Brain pericyte (primary cell): ENCODE data around the gene ULBP2.
"Not testable (repeated sequence)": the region's sequence is repeated elsewhere in the genome, so short reads cannot be mapped to it uniquely, and the experiment has no call there.

Experiments
- DNase-seq: peaks from one replicate; pipeline ENCODE4 v3.0.0-alpha.2; 2012; ENCODE audit warnings: low read depth, low spot score

The ULBP2 gene

DNA sequence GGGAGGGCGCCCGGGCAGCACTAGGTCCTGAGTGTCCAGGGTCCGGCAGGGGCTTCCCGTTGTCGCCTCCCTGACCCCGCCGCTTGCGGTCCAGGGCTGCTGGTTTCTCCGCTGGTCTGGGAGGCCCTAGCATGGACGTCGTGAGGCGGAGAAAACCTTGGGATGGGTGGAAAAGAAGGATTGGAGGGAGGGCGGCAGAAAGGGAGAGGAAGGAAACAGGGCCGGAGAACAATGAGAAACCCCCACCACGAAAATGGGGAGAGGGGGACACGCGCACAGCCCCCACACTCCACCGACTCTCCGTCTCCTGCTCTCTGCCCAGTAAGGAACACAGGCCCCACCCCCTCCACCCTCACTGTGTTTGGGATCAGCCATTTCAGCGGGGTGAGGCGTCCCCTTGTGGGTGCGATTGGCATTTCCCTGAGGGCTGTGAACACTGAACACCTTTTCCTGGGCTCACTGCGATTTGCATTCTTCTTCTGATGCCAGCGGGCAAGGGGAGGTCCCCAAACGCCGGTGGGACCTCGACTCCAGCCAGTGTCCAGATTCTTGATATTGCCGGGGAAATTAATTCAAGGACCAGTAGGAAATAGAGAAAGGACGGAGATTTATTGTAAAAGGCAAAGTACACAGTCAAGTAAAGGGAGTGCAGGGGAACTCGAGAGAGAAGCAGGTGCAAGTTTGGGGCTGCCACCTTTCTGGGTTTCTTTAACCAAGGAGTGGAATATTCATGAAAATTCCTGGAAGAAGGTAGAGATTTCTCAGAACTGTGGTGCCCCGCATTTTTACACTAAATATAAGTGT is 15.6 kb upstream of the ULBP2 start:
- no peak for DNase-seq

DNA sequence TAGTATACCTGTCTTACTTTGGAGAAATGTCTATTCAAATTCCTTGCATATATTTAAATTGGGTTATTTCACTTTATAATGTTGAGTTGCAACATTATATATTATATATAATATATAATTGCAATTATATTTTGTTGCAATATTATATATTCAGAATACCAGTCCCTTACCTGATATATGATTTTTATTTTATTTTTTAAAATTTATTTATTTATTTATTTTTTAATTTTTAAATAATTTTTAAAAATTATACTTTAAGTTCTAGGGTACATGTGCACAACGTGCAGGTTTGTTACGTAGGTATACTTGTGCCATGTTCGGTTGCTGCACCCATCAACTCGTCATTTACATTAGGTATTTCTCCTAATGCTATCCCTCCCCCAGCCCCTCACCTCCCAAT is 14.8 kb upstream of the ULBP2 start:
- not testable (repeated sequence) for DNase-seq

DNA sequence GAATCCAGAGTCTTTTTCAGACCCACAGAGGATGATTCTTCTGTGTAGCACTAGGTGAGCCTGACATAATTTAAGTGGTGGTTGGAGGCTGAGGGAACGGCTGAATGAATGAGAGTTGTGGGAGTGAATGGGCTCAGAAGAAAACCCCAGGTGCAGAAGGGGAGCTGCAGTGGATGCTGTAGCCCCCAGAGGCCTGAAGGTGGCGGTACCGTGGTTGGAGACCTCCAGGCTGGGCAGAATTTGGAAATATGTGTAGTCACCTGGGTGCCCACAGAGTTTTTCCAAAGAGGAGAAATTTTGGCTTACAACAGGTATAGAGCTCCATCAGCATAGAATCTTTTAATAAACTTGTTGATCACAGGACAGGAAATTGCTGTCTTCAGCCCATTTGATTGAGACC is 12.4 kb upstream of the ULBP2 start:
- DNase-seq: no peak

DNA sequence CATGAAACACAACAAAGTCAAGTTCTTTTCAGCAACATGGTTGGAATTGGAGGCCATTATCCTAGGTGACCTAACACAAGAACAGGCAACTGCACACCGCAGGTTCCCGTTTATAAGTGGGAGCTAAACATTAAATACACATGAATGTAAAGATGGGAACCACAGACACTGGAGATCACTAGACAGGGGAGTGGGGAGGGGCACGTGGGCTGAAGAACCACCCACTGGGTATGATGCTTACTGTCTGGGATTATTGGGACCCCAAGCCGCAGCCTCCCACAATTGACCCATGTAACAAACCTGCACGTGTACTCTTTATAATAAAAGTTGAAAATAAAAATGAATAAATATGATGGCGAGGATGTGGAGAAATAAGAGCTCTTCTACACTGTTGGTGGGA is 10.3 kb upstream of the ULBP2 start:
- no peak for DNase-seq

DNA sequence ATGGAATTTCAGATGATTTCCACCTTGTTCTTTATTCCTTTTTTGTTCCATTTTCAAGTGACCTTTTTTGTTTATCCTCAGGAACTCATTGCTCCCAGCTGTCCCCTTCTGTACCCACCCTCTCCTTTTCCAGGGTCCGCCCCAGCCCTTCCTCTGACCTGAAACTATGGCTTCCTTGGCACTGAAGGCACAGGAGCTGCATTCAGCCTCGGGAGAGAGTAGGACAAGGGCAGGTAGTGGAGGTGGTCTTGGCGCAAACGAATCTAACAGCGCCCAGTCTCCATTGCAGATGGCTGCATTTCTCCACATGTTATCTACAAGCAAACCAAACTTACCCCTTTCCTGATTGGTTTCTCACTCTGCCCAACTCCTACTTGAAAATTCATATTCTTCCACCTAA is 8.8 kb upstream of the ULBP2 start:
- DNase-seq: no peak

DNA sequence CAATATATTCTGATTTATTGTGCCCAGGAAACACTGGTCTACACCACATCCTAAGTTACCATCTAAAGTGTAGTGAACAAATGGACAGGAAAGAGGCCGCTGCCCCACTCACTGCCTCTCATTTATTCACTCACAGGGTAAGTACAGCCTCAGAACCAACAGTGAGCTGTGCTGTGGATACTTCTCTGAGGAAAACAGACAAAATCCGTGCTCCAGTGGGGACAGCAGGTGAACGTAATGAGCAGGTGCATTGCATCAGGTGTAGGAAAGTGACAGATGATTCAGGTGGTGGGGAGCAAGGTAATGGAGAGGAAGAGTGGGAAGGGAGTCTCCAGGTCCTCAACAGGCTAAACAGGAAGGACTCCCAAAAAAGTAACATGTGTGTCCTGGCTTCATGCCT is 8.4 kb upstream of the ULBP2 start:
- no peak for DNase-seq

DNA sequence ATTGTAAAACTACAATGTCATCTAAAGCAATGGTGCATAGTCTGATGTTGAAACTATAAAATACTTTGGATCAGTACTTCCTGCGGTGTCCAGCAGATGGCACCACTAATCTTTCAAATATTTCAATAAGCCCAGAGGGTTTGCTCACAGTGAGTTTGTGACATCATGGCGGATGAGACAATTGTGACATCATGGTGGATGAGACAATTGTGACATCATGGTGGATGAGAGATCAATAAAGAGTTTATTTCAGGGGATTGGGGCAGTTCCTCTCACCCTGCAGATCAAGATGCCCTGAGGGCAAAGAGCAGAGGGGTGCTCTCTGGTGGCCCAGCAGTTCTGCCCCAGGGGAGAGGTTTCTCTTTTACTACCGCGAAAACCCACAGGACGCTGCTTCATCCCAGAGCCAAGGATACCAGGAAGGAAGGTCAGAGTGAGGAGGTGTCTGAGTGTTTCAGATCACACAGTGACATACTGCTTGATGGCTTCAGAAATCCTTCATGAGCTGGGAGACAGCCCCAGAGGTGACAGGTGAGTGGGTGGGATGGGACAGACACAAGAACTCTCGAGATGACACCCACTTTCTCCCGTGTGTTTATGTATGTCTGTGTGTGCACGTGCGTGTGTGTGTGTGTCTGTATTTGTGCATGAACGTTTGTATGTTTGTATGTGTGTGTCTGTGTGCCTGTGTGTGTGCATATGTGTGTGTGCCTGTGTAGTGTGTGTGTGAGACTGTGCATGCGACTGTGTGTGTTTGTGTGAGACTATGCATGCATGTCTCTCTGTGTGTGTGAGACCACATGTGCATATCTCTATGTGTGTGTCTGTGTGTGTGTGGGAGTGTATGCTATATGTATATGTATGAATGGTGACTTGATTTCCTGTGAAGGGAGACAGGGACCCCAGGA is 7.3 kb upstream of the ULBP2 start:
- peak; percentile 33 for DNase-seq

DNA sequence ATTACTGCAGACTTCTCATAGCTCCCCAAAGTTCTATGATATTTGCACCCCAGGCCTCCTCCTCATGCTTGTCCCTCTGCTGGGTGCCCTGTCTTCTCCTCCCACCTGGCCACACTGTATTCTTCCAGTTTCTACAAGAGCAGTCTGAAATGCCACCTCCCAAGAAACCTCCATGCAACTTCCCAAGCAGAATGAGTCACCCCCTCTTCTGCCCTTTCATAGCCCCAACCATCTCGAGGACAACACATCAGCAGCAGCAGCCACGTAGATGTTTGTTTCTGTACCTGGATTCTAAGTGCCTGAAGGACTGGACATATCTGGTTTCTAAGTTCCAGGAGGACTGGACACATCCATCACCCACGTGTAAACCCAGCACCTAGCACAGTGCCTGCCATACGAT is 6.6 kb upstream of the ULBP2 start:
- no peak for DNase-seq

DNA sequence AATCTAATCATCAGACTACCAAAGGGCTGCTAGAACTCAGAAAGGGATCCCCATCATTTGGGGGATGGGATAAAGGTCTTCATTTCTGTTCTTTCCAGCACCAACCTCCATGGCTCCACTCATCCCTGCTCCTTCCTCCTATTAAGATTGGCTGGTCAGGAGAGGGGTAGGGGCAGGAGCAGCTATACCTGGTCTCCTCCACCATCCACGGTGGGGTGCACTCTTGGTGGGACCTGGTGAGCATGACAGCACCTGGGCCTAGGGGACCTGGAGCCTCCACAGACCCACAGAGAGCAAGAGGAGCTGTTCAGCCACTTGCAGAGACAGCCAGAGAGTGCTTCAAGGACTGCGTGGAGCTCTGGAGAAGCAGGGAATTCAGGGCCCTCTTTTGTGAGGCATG is 6.1 kb upstream of the ULBP2 start:
- no peak for DNase-seq

DNA sequence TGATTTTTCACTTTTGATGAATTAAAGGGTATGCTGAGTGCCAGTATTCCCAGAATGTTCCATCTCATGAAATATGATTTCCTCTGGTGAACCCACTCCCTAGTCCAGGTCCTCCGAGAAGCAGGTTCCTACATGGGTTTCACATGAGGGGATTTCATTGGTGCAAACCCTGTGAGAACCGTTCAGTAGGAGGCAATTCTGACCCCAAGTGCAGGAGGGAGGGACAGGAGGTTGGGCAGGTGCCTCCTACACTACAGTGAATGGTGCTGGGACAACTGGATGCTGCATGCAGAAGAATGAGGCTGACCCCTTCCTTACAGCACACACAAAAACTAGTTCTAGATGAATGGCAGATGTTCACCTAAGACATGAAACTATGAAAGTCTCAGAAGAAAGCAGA is 5.1 kb upstream of the ULBP2 start:
- DNase-seq: no peak

DNA sequence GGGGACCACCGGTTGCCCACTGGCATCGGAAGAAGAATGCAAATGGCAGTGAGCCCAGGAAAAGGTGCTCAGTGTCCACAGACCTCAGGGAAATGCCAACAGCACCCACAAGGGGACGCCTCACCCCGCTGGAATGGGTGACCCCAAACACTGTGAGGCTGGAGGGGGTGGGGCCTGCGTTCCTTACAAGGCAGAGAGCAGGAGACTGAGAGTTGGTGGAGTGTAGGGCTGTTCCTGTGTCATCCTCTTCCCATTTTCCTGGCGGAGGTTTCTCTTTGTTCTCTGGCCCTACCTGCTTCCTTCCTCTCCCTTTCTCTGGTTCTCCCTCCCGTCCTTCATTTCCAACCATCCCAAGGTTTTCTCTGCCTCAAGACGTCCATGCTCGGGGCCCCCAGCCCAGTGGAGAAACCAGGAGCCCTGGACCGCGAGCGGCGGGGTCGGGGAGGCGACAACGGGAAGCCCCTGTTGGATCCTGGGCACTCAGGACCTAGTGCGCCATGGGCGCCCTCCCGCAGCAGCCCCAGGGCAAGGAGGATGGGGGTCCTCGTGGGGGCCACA is 3.7 kb upstream of the ULBP2 start:
- DNase-seq: not testable (repeated sequence)

DNA sequence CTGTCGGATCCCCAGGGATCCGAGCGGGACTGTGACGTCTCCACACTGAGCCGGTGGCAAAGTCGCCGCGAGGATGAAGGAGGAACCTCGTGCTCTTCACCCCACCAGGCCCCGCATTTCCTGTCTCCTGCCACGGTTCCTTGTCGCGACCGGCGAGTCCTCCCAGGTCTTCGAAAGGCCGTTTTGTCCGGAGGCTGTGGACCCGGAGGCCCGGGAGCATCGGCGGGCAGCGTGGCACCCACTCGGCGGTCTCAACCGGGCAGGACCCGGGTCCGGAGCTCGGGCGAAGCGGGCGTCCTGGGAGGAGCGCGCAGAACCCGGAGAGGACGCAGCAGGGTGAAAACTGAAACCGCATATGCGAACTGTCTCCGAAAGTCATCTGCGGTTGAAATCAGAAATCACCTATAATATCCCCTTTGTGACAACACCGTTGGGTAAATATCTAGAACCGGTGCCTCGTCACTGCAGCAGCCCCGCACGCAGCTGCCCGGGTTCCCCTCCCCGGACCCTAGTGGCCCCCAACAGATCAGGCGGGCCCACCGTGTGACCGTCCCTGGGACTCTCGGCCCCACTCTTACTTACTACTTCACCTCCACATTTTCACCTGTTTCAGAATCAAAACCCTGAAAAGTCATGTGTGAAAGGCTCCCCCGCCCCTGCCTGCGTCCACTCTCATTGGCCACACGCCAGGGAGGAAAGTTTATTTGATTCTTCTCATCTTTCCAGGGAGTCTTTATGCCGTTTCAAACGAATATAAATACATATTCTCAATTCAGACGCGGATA is 3.1 kb upstream of the ULBP2 start:
- DNase-seq: no peak

DNA sequence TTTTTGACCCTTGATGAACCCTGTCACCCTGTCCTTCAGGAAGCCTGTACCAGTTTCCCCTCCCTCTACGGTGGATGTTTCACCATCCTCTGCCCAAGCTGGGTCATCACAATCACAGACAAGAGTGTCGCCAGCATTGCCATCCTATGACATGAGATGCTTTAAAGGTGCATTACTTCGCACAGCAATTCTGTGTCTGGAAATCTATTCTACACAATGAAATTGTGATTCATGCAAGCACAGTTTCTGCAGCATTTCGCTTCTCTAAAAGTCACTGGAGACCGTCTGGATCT is 2.5 kb upstream of the ULBP2 start:
- DNase-seq: no peak

DNA sequence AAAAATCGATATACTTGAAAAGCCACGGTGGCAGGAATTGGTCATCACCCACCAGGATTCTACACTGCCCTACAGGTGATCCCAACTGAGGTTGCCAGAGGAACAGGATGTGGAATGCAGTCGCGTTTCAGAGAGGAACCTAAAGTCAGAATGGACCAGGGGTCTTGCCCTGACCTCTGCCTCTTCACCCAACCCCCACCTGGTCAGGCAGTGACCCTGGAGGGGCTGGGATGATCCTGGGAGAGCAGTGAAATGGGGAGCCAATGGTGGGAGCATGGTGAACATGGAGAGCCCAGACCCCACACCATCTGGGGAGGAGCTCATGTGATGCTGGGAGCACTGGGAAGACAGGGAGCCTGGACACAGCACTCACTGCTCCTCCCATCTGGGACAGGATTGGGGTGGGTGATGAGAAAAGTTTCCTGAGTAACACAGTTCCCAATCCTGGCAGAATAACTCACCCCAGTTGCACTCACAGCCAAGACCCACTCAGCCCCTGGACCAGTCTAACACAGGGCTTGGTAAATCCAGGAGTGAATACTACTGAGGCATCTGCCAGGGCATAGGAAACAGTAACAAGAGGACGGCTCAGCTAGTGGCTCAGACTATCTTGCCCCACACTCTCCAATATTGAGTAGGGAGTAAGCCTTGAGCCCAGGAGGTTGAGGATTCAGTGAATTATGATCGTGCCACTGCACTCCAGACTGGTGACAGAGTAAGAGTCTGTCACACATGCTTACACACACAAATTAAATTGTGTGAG is 1.7 kb upstream of the ULBP2 start:
- no peak for DNase-seq

DNA sequence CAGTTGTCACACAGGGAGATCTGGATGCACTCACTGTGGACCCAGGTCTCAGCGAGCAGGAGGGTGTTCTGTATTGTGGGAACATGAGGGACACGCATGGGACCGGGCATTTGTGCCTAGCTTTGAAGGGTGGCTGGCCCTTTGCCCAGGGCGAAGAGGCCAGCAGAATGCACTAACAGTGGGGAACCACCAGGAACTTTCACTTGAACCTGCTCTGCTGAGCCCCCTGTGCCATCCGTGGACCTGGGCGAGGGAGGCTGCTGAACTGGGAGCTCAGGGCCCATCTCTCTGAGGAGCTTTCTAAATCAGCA is 1.2 kb upstream of the ULBP2 start:
- no peak for DNase-seq

DNA sequence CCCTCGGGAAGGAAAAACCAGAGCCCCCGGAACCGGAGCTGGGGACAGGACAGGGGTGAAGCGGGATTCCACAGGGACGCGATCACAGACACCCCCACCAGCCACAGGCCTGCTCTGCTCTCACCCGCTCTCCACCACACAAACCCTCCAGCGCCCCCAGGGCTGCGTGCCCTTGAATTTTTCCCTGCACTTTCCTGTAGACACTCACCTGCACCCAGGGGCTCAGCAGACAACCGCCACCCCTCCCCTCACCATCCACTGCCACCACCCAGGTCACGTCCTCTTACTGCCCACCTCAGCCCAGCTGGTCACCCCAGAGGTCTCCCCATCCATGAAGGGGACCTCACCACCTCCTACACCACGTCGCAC is 631 bp downstream of the ULBP2 start:
- DNase-seq: no peak

DNA sequence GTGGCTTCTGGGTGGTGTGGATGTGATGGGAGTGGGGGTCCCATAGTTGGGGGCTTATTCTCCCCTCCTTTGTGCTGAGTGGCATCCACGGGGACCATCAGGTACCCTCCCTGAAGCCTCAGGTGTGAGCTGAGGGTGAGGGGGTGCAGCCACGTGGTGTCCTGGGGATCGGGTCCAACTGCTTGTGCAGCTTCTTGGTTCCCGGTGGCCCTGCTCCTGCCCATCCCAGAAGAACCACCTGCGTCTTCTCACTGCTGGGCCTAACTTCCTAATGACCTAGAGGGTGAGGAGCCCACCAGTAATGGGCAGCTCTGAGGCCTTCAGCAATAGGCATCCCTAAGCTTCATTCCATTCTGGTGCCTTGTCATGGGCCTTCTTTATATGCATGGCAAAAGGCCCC is 1.5 kb downstream of the ULBP2 start:
- not testable (repeated sequence) for DNase-seq

DNA sequence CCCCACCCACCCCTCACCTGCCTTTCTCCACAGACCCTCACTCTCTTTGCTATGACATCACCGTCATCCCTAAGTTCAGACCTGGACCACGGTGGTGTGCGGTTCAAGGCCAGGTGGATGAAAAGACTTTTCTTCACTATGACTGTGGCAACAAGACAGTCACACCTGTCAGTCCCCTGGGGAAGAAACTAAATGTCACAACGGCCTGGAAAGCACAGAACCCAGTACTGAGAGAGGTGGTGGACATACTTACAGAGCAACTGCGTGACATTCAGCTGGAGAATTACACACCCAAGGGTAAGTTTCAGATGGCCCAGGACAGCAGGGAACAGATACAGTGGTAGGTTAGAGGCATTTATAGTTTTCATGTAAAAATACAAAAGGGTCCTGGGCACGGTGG is 3.5 kb downstream of the ULBP2 start:
- DNase-seq: not testable (repeated sequence)

DNA sequence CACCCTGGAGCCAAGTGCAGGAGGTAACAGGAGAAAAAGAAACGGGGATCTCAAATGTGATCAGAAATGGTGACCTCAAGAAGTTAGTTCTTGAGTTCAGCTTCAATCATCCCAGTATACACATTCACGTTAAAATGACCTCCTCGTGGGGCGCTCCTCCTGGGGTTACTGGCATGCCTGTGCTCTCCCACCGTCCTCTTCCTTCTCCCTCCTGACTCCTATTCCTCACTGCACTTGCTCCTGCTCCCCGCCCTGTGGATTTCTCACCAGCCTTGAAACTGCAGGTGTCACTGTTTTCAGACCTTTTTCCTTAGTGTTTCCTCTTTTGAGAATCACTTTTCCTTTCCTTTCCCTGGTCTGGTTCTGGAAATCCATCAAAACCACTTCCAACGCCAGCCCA is 4.8 kb downstream of the ULBP2 start:
- not testable (repeated sequence) for DNase-seq

DNA sequence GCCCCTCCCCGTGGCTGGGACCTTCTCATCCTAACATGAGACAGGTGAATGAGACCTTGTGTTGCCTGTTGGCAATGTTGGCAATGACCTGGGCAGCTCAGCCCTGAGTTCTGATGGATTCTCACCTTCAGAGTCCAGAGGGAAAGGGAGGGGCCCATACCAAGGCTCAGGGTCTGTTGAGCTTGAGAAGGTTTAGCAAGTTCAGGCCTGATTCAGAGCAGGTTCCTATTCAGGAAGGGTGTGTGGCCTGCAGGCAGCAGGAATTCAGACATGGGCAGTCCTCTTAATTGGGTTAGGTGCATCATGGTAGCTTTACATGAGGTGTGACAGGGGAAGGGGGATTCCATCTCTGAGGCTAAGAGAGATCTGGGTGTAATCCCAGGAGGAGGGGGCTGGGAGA is 5.7 kb downstream of the ULBP2 start:
- DNase-seq: not testable (repeated sequence)

DNA sequence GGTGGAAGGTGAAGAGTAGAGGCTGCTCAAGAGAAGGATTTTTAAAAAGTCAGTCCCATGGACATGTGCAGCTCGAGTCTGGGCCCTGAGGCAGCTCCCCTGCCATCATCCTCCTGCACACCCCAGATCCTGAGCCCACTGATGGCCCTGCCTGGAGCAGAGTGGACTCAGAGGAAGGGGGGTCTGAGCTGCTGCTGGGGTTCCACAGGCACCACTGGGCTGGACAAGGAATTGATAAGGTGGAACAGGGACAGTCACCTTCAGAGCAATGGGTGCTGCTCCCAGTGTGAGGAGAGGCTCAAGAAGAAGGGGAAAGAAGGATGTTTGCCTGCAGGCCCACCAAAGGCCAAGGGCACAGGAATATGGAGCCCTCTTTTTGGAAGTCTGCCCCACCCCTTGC is 6.2 kb downstream of the ULBP2 start:
- DNase-seq: no peak

DNA sequence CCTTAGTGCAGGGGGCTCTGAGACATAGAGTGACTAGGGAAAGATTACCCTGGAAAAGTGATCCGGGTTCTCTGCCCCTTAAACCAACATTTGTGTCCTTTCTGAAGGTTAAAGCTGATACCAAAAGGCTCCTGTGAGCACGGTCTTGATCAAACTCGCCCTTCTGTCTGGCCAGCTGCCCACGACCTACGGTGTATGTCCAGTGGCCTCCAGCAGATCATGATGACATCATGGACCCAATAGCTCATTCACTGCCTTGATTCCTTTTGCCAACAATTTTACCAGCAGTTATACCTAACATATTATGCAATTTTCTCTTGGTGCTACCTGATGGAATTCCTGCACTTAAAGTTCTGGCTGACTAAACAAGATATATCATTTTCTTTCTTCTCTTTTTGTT is 6.8 kb downstream of the ULBP2 start:
- no peak for DNase-seq
